AG10803 (cell line): Measurements from ENCODE around the gene SAMM50.

Experiments
- DNase-seq: peaks from one replicate; pipeline ENCODE4 v3.0.0; 2010; ENCODE audit warnings: low read depth
- H3K4me3 ChIP-seq: 2 replicates; pipeline ENCODE4 v1.5.1; 2011; ENCODE audit warnings: mild to moderate bottlenecking, low read length, control low read depth
- TF ChIP-seq, protein P1 (sequence below): conservative IDR thresholded peaks from 2 replicates; pipeline ENCODE4 v1.5.1; 2011; ENCODE audit warnings: mild to moderate bottlenecking, low read length, control low read depth, inconsistent platforms

Gene SAMM50

DNA sequence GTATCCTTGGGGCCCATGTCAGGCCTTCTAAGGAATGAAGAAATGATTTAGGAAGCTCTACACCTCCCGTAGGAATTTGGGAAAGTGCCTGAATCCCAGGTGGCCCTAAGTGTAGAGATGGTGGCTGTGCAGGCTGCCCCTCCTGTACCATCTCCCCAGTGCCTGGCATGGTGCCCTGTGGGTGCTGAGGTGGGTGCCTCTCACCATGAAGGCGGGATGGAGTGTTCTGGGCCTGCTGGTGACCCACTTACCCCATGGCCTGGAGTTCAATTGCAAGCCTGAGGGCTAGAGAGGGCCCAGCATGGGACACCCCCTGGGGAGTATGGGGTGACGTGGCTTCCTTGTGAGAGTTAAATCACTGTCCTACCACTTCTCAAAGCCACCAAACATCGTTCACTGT lies 19.8 kb downstream of the SAMM50 start:
- no peak overlapping the region for H3K4me3 ChIP-seq
- TF ChIP-seq, protein P1, sequence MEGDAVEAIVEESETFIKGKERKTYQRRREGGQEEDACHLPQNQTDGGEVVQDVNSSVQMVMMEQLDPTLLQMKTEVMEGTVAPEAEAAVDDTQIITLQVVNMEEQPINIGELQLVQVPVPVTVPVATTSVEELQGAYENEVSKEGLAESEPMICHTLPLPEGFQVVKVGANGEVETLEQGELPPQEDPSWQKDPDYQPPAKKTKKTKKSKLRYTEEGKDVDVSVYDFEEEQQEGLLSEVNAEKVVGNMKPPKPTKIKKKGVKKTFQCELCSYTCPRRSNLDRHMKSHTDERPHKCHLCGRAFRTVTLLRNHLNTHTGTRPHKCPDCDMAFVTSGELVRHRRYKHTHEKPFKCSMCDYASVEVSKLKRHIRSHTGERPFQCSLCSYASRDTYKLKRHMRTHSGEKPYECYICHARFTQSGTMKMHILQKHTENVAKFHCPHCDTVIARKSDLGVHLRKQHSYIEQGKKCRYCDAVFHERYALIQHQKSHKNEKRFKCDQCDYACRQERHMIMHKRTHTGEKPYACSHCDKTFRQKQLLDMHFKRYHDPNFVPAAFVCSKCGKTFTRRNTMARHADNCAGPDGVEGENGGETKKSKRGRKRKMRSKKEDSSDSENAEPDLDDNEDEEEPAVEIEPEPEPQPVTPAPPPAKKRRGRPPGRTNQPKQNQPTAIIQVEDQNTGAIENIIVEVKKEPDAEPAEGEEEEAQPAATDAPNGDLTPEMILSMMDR = no peak
- no peak for DNase-seq

DNA sequence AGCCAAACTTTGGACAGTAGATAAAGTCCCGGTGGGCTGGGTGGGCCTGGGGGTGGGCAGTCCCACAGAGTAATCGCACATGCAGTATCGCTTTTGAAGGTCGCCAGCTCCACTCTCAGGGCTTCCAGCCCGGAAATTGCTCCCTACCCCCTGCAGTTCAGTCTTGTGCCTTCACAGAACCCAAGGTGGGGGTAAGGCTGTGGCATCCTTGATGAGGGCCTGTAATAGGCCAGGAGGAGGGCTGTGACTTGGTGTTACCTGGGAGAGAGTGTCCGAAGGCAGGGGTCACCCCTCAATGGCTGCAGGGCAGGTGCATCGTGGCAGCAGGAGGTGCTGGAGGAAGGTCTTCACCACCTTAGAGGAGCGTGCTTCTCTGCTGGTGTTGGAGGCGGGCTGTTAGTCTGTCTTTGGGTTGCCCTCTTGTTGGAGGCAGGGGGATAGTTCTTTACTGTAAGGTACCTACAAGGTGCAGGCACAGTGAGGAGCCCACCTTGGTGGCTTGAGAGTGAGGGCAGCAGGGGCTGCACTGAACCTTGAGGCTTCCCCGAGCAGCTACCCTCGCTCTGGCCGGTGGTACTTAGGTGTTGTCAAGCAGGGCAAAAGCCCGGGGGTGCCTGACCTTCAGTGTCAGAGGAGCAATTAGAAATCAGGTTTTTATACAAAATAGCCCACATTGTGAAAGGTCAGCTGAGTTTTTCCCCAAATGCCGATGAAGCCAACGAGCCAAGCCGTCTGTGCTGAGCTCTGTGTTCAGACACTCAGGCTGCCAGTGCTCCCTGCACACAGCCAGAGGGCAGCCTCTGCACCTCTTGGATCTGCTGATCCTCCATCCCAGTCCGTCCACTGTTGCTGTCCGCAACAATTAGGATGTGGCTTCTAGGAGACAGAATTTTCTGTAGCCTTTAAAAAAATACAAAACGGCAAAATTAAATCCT lies 21.9 kb downstream of the SAMM50 start:
- TF ChIP-seq, protein P1 = no peak
- DNase-seq = no peak
- H3K4me3 ChIP-seq = no peak overlapping the region

DNA sequence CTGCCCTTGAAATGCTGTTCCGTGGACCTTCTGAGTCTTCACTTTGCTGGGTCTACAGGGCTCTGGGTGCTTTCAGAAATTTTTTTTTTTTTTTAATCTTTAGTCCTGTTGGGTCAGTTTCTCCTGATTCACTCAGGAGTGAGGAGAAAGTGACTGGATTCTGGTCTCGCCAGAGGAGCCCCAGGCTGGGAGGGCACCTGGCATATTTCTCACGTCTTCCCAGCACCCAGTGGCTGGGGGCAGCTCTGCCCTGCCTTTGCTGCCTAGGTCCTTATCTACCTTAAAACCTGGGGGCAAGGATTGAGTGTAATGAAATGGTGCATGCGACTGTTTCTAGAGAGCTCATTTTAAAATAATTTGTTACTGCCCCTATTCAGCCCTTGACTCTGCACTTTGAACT lies 23.3 kb downstream of the SAMM50 start:
- TF ChIP-seq, protein P1 = no peak
- no peak overlapping the region for H3K4me3 ChIP-seq
- DNase-seq = no peak

DNA sequence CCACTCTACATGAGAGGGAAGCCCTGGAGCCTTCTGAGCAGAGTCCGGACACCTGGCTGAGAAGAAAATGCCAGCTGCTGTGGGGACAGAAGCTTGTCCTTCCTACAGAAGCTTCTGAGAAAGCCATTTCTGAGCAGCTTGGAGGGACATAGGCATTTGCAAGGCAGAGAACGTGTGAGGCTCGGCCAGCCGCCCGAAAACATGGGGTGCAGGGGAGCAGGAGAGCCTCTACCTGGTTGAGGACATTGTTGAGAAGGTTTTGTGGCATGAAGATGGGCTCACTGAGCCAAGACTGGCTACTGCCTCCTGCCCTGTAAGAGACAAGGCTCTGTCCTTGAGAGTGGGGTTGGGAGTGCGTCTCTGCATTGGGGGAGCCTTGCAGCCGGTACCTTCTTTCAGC lies 25.3 kb downstream of the SAMM50 start:
- DNase-seq = no peak
- TF ChIP-seq, protein P1 = no peak
- no peak overlapping the region for H3K4me3 ChIP-seq

DNA sequence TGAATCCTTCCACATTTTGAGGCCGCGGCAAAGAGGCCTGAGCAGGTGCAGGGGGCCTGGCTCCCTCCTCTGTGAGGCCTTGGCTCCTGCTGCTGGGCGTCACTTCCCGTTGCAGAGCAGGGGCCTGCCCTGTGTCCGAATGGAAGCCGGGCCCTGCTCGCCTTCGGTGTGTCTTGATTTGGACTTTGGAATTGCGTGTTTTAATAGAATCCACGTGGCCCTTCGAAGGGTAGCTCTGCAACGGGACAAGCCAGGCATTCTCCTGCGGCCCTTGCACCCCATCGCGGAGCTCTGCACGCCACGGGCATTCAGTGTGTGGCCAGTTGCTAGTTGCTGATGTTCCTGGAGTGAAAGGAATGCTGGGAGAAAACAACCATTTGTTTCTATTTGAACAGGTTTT lies 25.8 kb downstream of the SAMM50 start:
- TF ChIP-seq, protein P1 = no peak
- H3K4me3 ChIP-seq = no peak overlapping the region
- DNase-seq = no peak

DNA sequence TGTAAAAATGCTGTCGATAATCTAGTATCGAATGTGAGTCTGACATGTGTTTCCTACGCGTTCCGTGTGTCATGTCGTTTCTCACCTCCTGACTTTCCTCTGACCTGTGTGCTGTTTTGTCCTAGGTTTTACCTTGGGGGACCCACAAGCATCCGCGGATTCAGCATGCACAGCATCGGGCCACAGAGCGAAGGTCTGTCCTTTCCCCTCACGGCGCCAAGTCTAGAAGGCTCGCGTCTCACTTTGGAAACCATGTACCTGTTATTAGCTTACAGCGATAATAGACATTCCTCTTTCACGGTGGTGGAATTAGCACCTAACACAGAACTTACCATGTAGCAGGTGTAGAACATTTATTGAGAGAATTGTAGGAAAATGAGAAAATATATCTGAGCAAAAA lies 28.6 kb downstream of the SAMM50 start:
- TF ChIP-seq, protein P1 = no peak
- DNase-seq = no peak
- no peak overlapping the region for H3K4me3 ChIP-seq

DNA sequence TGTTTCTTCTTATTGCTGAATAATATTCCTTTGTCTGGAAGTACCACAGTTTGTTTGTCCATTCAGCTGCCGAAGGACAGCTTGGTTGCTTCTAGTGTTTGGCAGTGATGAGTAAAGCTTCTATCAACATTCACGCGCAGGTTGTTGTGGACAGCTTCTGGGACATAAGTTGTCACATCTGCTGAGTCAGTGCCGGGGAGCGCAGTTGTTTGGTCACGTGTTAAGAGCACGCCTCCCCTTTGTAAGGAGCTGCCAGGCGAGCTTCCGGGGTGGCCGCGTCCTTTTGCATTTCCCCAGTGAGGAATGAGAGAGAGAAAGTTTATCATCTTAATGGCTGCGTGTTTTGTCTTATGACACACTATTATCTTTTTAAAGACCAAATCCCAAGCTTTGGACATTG lies 30.3 kb downstream of the SAMM50 start:
- TF ChIP-seq, protein P1 = no peak
- DNase-seq = no peak
- H3K4me3 ChIP-seq = no peak overlapping the region
